ENCODE results near the gene PRDM13.
A peak's percentile ranks its signal among the peaks of the same experiment; 100 is the strongest.
"Not testable (repeated sequence)": the region's sequence is repeated elsewhere in the genome, so short reads cannot be mapped to it uniquely, and the experiment has no call there.

The PRDM13 gene

GRCh38 chr6:99606656-99607415, at the start of gene PRDM13:
Gene PRDM13 (plus strand): TSS chr6:99606833. CDS start chr6:99607035, 202 bp downstream.
- no peak for DNase-seq

GRCh38 chr6:99559057-99559456, 47.6 kb upstream of the PRDM13 start:
- DNase-seq, result no peak

GRCh38 chr6:99560668-99561067, 46.0 kb upstream of the PRDM13 start:
- DNase-seq, result no peak

GRCh38 chr6:99563056-99563723, 43.4 kb upstream of the PRDM13 start:
- DNase-seq, result no peak

GRCh38 chr6:99568103-99568933, 38.3 kb upstream of the PRDM13 start, which contains the start of gene CCNC:
Gene CCNC (minus strand): TSS chr6:99568660. CDS start chr6:99568527, 133 bp downstream.
- peak; percentile 85 to 91 for DNase-seq

- DNase-seq, result no peak
Measured at GRCh38 chr6:99573980-99574617, 32.5 kb upstream of the PRDM13 start.

GRCh38 chr6:99575544-99576227, 30.9 kb upstream of the PRDM13 start:
- DNase-seq, result no peak

GRCh38 chr6:99579781-99580180, 26.9 kb upstream of the PRDM13 start:
- no peak for DNase-seq

- DNase-seq, result no peak
Measured at GRCh38 chr6:99587792-99588191, 18.8 kb upstream of the PRDM13 start.

- peak; percentile 74 to 78 for DNase-seq
Measured at GRCh38 chr6:99588618-99589289, 17.9 kb upstream of the PRDM13 start.

- DNase-seq, result no peak
Measured at GRCh38 chr6:99589290-99589672, 17.4 kb upstream of the PRDM13 start.

- no peak for DNase-seq
Measured at GRCh38 chr6:99589907-99590493, 16.6 kb upstream of the PRDM13 start.

GRCh38 chr6:99590728-99591672, 15.6 kb upstream of the PRDM13 start:
- DNase-seq, result no peak

- no peak for DNase-seq
Measured at GRCh38 chr6:99591673-99592364, 14.8 kb upstream of the PRDM13 start.

GRCh38 chr6:99592900-99593299, 13.7 kb upstream of the PRDM13 start:
- no peak for DNase-seq

GRCh38 chr6:99594696-99595095, 11.9 kb upstream of the PRDM13 start:
- DNase-seq, result not testable (repeated sequence)

- no peak for DNase-seq
Measured at GRCh38 chr6:99602520-99603420, 3.9 kb upstream of the PRDM13 start.

GRCh38 chr6:99603421-99604165, 3.0 kb upstream of the PRDM13 start:
- DNase-seq, result no peak

Measured in NCI-H1930 (cell line).